Liver (tissue), 3 donors: Measurements from ENCODE around the gene PLEKHA5.

Source experiments
- CTCF ChIP-seq: fragments of 150-350 bp; IDR thresholded peaks from 2 replicates; pipeline ENCODE4 v1.5.1; 2017; ENCODE audit warnings: improper control_type of control experiment, low read depth, low read length; ENCODE audit not compliant: missing input control
- EGR1 ChIP-seq, 2 donors: IDR thresholded peaks; 2 replicates each; pipeline ENCODE4 v1.6.1; 2016 to 2018; ENCODE audit warnings: antibody characterized with exemption in 2 of 2, low read depth in 2 of 2
- FOXA1 ChIP-seq: IDR thresholded peaks from 2 replicates; pipeline ENCODE4 v1.6.1; 2016; ENCODE audit warnings: antibody characterized with exemption
- GABPA ChIP-seq, 2 donors: IDR thresholded peaks in 1 of 2; conservative IDR thresholded peaks in 1 of 2; 2 replicates each; pipeline ENCODE4 v1.6.1; 2016; ENCODE audit warnings: antibody characterized with exemption in 2 of 2, mild to moderate bottlenecking in 1 of 2, moderate library complexity in 1 of 2
- HNF4A ChIP-seq, 2 donors: conservative IDR thresholded peaks; 2 replicates each; pipeline ENCODE4 v1.6.1; 2016; ENCODE audit warnings: antibody characterized with exemption in 2 of 2, mild to moderate bottlenecking in 2 of 2
- NR2F2 ChIP-seq: IDR thresholded peaks from 2 replicates; pipeline ENCODE4 v1.6.1; 2016; ENCODE audit warnings: antibody characterized with exemption
- RAD21 ChIP-seq, 2 donors: IDR thresholded peaks; 2 replicates each; pipeline ENCODE4 v1.6.1; 2016; ENCODE audit warnings: antibody characterized with exemption in 2 of 2, mild to moderate bottlenecking in 2 of 2
- REST ChIP-seq: IDR thresholded peaks from 2 replicates; pipeline ENCODE4 v1.6.1; 2016; ENCODE audit warnings: antibody characterized with exemption, mild to moderate bottlenecking
- TAF1 ChIP-seq: conservative IDR thresholded peaks from 2 replicates; pipeline ENCODE4 v1.6.1; 2016; ENCODE audit warnings: antibody characterized with exemption, mild to moderate bottlenecking
- TF ChIP-seq, protein P1 (sequence below): IDR thresholded peaks from 2 replicates; pipeline ENCODE4 v1.6.1; 2016; ENCODE audit warnings: antibody characterized with exemption
- donor health status: healthy.
- donor health status: healthy.

DNA sequence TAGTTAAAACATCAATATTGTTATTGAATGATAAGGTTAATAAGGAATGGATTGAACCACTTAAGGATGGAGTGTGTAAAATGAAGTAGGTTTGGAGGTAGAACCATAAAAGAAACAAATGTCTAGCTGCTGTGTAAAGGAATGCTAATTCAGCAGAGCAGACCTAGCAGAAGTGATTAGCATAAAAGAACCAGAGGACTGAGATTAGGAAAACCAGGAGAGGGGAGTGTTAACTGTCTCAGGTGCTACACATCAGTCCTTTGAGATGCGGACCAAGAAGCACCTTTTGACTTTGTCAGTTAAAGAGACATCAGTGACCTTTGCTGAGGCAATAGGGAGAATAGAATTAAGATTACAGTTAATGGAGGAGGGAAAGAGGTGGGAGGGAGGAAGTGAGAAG, 84.5 kb downstream of the PLEKHA5 start:
- TF ChIP-seq TAF1 (no peak), NR2F2 (no peak), CTCF (no peak), GABPA (IDR thresholded peaks at IDR 0.05 in 1 of 2, conservative IDR thresholded peaks at IDR 0.05 in 1 of 2) (no peak), FOXA1 (no peak), RAD21 (IDR thresholded peaks at IDR 0.05) (no peak), REST (no peak), EGR1 (IDR thresholded peaks at IDR 0.05; ENCODE audit: low read depth in 2 of 2) (no peak), HNF4A (conservative IDR thresholded peaks at IDR 0.05) (no peak)
- TF ChIP-seq, protein P1, sequence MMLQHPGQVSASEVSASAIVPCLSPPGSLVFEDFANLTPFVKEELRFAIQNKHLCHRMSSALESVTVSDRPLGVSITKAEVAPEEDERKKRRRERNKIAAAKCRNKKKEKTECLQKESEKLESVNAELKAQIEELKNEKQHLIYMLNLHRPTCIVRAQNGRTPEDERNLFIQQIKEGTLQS: no peak
